Upper lobe of left lung (tissue), 6 donors: ENCODE data around the gene CTTN. TPM values are rescaled to one million over a fixed set of nuclear protein-coding genes. Genes with fewer than 3 reads are reported as not detected.

Experiments
- ATAC-seq, 2 donors: fragments of 200-7000 bp; cut with Tn5 transposase; one replicate each; pipeline ENCODE4 v1.9.1; 2022; ENCODE audit warnings: mild to moderate bottlenecking in 2 of 2, moderate library complexity in 2 of 2; ENCODE audit not compliant: low FRiP score in 2 of 2
- DNase-seq, 2 donors: peaks; one replicate each; pipeline ENCODE4 v3.0.0-alpha.2; 2019 to 2020
- H3K27ac ChIP-seq, 4 donors: fragments of 200-600 bp; sonication (generic); one replicate each; pipeline ENCODE4 v1.5.1; 2016 to 2019
- H3K27me3 ChIP-seq, 4 donors: fragments of 200-600 bp; sonication (generic); one replicate each; pipeline ENCODE4 v1.5.1; 2017 to 2019
- H3K36me3 ChIP-seq, 4 donors: fragments of 200-600 bp; sonication (generic); one replicate each; pipeline ENCODE4 v1.5.1; 2016 to 2019
- H3K4me1 ChIP-seq, 4 donors: fragments of 200-600 bp; sonication (generic); one replicate each; pipeline ENCODE4 v1.5.1; 2018 to 2019
- H3K4me3 ChIP-seq, 4 donors: fragments of 200-600 bp; sonication (generic); one replicate each; pipeline ENCODE4 v1.5.1; 2017 to 2019; ENCODE audit warnings: mild to moderate bottlenecking in 2 of 4, moderate library complexity in 1 of 4
- H3K9me3 ChIP-seq, 4 donors: fragments of 200-600 bp; sonication (generic); one replicate each; pipeline ENCODE4 v1.5.1; 2018 to 2019
- CTCF ChIP-seq, 6 experiments: fragments of 450-650 bp in 4 of 6; fragments of 200-600 bp in 2 of 6; sonication (generic) in 2 of 6; IDR thresholded peaks; one replicate each; pipeline ENCODE4 v1.5.1; 2016 to 2019; ENCODE audit warnings: antibody characterized with exemption in 6 of 6
- EP300 ChIP-seq, 4 donors: sonication (generic); formaldehyde crosslinking; IDR thresholded peaks; one replicate each; pipeline ENCODE4 v1.5.1; 2017; ENCODE audit warnings: antibody characterized with exemption in 4 of 4, control low read depth in 2 of 4
- POLR2A ChIP-seq, 4 donors: fragments of 450-650 bp; IDR thresholded peaks; one replicate each; pipeline ENCODE4 v1.5.1; 2016 to 2017; ENCODE audit warnings: antibody characterized with exemption in 4 of 4, mild to moderate bottlenecking in 2 of 4
- POLR2AphosphoS5 ChIP-seq, 2 donors: sonication (generic); formaldehyde crosslinking; IDR thresholded peaks; one replicate each; pipeline ENCODE4 v1.5.1; 2017; ENCODE audit warnings: antibody characterized with exemption in 2 of 2
- WGBS, 2 donors: methylation state at CpG; one replicate each; pipeline ENCODE4 v1.1.5; 2017 to 2018; 5-methylcytosine and 5-hydroxymethylcytosine counted together
- total RNA-seq, 6 donors: library from RNA; depleted of rRNA in 4 of 6; stranded (reverse); fragments of >200 nt in 4 of 6; gene quantifications; one replicate each; pipeline versions ENCODE4 v1.1.0 to v1.2.1, GENCODE V29; 2016 to 2021
- donor health status: DM: no; HTN: no; CAD: no; lungs with moderate emphysema.
- donor health status: DM: no; HTN: yes; CAD: no; lungs with severe emphysema.

The CTTN gene
- total RNA-seq, 6 donors from 2014 or later, result 175 to 413 (median 218) TPM

- H3K27ac ChIP-seq, result no peak overlapping the region
- no peaks in the 10 kb centered on the region for H3K9me3 ChIP-seq
- no peak overlapping the region for H3K4me3 ChIP-seq
- H3K27me3 ChIP-seq, result no peaks in the 10 kb centered on the region
- ATAC-seq, result no peak
- H3K36me3 ChIP-seq, result no peaks in the 10 kb centered on the region
- 65 to 81% methylated on average over 17 to 20 of the region's 20 CpGs for WGBS, 2 donors
- no peaks in the 10 kb centered on the region for H3K4me1 ChIP-seq
- no peak for DNase-seq
- TF ChIP-seq EP300 (IDR thresholded peaks at IDR 0.05), result no peak
- no peak for TF ChIP-seq POLR2AphosphoS5 (IDR thresholded peaks at IDR 0.05)
- TF ChIP-seq POLR2A (IDR thresholded peaks at IDR 0.05), result no peak
- no peak for TF ChIP-seq CTCF (IDR thresholded peaks at IDR 0.05)
These were observed 66.4 kb downstream of the CTTN start for GRCh38 chr11:70464509-70465361.

- no peaks in the 10 kb centered on the region for H3K36me3 ChIP-seq
- peaks cover 0 to 4% (median 0%) of the 10 kb centered on the region in 4 donors for H3K4me1 ChIP-seq
- DNase-seq, result no peak
- H3K9me3 ChIP-seq, result no peaks in the 10 kb centered on the region
- 73 to 74% methylated on average over 6 to 10 of the region's 10 CpGs for WGBS, 2 donors
- TF ChIP-seq POLR2A (IDR thresholded peaks at IDR 0.05) (no peak), POLR2AphosphoS5 (IDR thresholded peaks at IDR 0.05) (no peak), CTCF (IDR thresholded peaks at IDR 0.05) (no peak), EP300 (IDR thresholded peaks at IDR 0.05) (no peak)
- H3K27me3 ChIP-seq, result no peaks in the 10 kb centered on the region
- no peak overlapping the region for H3K27ac ChIP-seq
- H3K4me3 ChIP-seq, result no peak overlapping the region
- peak in 1 of 2 donors; percentile 31 for ATAC-seq
These were observed 67.8 kb downstream of the CTTN start for GRCh38 chr11:70466154-70466553.

GRCh38 chr11:70466596-70466995, 68.3 kb downstream of the CTTN start:
- ATAC-seq (no peak), DNase-seq (no peak)
- Histone ChIP-seq H3K36me3 (no peaks in the 10 kb centered on the region), H3K27me3 (no peaks in the 10 kb centered on the region), H3K9me3 (no peaks in the 10 kb centered on the region), H3K4me1 (peaks cover 0 to 4% (median 0%) of the 10 kb centered on the region in 4 donors), H3K27ac (no peak overlapping the region), H3K4me3 (no peak overlapping the region)
- WGBS, 2 donors, result 86 to 100% methylated on average over 3 to 8 of the region's 8 CpGs
- TF ChIP-seq EP300 (IDR thresholded peaks at IDR 0.05), result no peak
- TF ChIP-seq POLR2AphosphoS5 (IDR thresholded peaks at IDR 0.05), result no peak
- TF ChIP-seq POLR2A (IDR thresholded peaks at IDR 0.05), result no peak
- no peak for TF ChIP-seq CTCF (IDR thresholded peaks at IDR 0.05)

GRCh38 chr11:70467201-70468085, 69.1 kb downstream of the CTTN start:
- Histone ChIP-seq H3K36me3 (no peaks in the 10 kb centered on the region), H3K4me1 (peaks cover 0 to 4% (median 0%) of the 10 kb centered on the region in 4 donors), H3K27me3 (no peaks in the 10 kb centered on the region), H3K4me3 (no peak overlapping the region), H3K9me3 (no peaks in the 10 kb centered on the region), H3K27ac (no peak overlapping the region)
- 39 to 46% methylated on average over 17 to 19 of the region's 20 CpGs for WGBS, 2 donors
- ATAC-seq (peak in 1 of 2 donors; percentile 62), DNase-seq (peak in 1 of 2 donors; percentile 37)
- TF ChIP-seq CTCF (IDR thresholded peaks at IDR 0.05), result peak; percentile 60 to 78 (median 70)
- no peak for TF ChIP-seq POLR2AphosphoS5 (IDR thresholded peaks at IDR 0.05)
